Gastroesophageal sphincter (tissue), 4 donors: ENCODE data around the gene PPCDC. TPM values are rescaled to one million over a fixed set of nuclear protein-coding genes. Genes with fewer than 3 reads are reported as not detected.

Source experiments
- small RNA-seq, 4 donors: library from RNA; depleted of rRNA; stranded (forward); fragments of <200 nt; gene quantifications; one replicate each; pipeline ENCODE3, GENCODE V24; 2016
- total RNA-seq, 4 donors: library from RNA; depleted of rRNA; stranded (reverse); fragments of >200 nt; gene quantifications; one replicate each; pipeline ENCODE4 v1.1.0, GENCODE V29; 2016

Gene PPCDC
- total RNA-seq, 4 donors from 2014 or later, result 7.8 to 14.2 (median 12.9) TPM

Small RNA genes within 50 kb of the gene (small RNA-seq; reads per million reads assigned to genes)
- gene AC015720.1, result 0 reads per million in 4 donors
- 0 reads per million in 4 donors for gene RF00019

Other genes starting within 250 kb of the PPCDC start
- gene CSK, start 241.5 kb upstream of the PPCDC start, total RNA-seq, result 10 to 100 TPM in 3 of 4 donors, 1 to 10 TPM in 1; 8.4 to 23.1 (median 18.2) TPM
- gene LMAN1L, start 210.8 kb upstream of the PPCDC start, total RNA-seq, result under 1 TPM in 1 of 4 donors, not detected in 3; 0.27 TPM
- not detected for gene CPLX3, start 197.0 kb upstream of the PPCDC start, total RNA-seq
- 10 to 100 TPM; 26.4 to 51.8 (median 32.7) TPM for gene ULK3, start 180.4 kb upstream of the PPCDC start, total RNA-seq
- 100 to 1,000 TPM in 1 of 4 donors, 10 to 100 TPM in 3; 45.6 to 111 (median 72.1) TPM for gene SCAMP2, start 150.2 kb upstream of the PPCDC start, total RNA-seq
- 10 to 100 TPM; 36.5 to 58.8 (median 42.5) TPM for gene MPI, start 133.5 kb upstream of the PPCDC start, total RNA-seq
- 10 to 100 TPM; 85.0 to 93.4 (median 88.8) TPM for gene FAM219B, start 116.7 kb upstream of the PPCDC start, total RNA-seq
- gene COX5A, start 85.5 kb upstream of the PPCDC start, total RNA-seq, result 100 to 1,000 TPM in 2 of 4 donors, 10 to 100 TPM in 2; 57.9 to 105 (median 94.5) TPM
- 1 to 10 TPM; 1.6 to 8.0 (median 6.7) TPM for gene RPP25, start 66.8 kb upstream of the PPCDC start, total RNA-seq
- gene SCAMP5, start 28.0 kb upstream of the PPCDC start, total RNA-seq, result 10 to 100 TPM in 1 of 4 donors, 1 to 10 TPM in 3; 2.2 to 10.1 (median 5.6) TPM
- gene C15orf39, start 178.3 kb downstream of the PPCDC start, total RNA-seq, result 10 to 100 TPM in 3 of 4 donors, 1 to 10 TPM in 1; 7.3 to 13.2 (median 11.5) TPM
- not detected for gene GOLGA6C, start 234.7 kb downstream of the PPCDC start, total RNA-seq